ENCODE results near the gene CNTN4.

The CNTN4 gene

DNA sequence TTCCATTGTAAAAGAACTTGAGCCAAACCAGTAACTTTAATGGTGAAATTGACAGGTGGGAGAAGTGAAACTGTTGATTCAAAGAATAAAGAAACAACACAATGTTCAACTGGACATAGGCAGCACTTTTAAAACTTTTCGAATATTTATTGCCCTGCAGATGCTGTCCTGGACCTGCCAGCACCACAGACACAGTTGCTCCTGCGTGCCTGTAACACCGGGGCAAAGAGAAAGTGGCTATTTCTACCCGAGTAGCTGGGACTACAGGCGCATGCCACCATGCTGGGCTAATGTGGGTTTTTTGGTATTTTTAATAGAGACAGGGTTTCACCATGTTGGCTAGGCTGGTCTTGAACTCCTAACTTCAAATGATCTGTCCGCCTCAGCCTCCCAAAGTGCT lies 1004.1 kb downstream of the CNTN4 start:
- H3K27me3 ChIP-seq (ENCODE audit: insufficient read depth, low read depth, severe bottlenecking), result no peaks in the 10 kb centered on the region
- H3K4me3 ChIP-seq (ENCODE audit: low read depth, low read length), result no peak overlapping the region
- H3K27ac ChIP-seq, result no peak overlapping the region
- H3K36me3 ChIP-seq, result no peaks in the 10 kb centered on the region
- no peaks in the 10 kb centered on the region for H3K9me3 ChIP-seq (ENCODE audit: severe bottlenecking)
- TF ChIP-seq, protein P1, sequence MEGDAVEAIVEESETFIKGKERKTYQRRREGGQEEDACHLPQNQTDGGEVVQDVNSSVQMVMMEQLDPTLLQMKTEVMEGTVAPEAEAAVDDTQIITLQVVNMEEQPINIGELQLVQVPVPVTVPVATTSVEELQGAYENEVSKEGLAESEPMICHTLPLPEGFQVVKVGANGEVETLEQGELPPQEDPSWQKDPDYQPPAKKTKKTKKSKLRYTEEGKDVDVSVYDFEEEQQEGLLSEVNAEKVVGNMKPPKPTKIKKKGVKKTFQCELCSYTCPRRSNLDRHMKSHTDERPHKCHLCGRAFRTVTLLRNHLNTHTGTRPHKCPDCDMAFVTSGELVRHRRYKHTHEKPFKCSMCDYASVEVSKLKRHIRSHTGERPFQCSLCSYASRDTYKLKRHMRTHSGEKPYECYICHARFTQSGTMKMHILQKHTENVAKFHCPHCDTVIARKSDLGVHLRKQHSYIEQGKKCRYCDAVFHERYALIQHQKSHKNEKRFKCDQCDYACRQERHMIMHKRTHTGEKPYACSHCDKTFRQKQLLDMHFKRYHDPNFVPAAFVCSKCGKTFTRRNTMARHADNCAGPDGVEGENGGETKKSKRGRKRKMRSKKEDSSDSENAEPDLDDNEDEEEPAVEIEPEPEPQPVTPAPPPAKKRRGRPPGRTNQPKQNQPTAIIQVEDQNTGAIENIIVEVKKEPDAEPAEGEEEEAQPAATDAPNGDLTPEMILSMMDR (IDR thresholded peaks at IDR 0.05; ENCODE audit: low read depth, low read length), result no peak
- no peak for DNase-seq

DNA sequence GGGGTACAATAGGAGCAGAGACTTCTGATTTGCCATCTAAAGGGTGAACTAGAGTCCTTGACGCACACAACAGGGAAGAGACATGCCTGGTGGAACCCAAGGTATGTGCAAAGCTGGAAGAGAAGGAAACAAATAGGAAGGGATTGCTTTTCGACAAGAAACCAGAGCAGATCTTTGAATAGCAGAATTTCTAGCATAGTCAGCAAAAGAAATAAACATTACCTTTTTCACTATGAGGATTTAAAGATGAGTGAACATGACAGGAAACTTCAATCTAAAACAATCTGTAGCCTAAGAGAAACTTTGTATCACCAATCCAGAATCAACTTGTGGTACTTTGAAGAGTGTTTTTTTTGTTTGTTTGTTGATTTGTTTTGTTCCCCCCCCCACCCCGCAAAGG lies 1006.6 kb downstream of the CNTN4 start:
- no peaks in the 10 kb centered on the region for H3K9me3 ChIP-seq (ENCODE audit: severe bottlenecking)
- H3K27me3 ChIP-seq (ENCODE audit: insufficient read depth, low read depth, severe bottlenecking), result no peaks in the 10 kb centered on the region
- H3K36me3 ChIP-seq, result no peaks in the 10 kb centered on the region
- H3K4me3 ChIP-seq (ENCODE audit: low read depth, low read length), result no peak overlapping the region
- TF ChIP-seq, protein P1 (IDR thresholded peaks at IDR 0.05; ENCODE audit: low read depth, low read length), result no peak
- no peak overlapping the region for H3K27ac ChIP-seq
- DNase-seq, result no peak

DNA sequence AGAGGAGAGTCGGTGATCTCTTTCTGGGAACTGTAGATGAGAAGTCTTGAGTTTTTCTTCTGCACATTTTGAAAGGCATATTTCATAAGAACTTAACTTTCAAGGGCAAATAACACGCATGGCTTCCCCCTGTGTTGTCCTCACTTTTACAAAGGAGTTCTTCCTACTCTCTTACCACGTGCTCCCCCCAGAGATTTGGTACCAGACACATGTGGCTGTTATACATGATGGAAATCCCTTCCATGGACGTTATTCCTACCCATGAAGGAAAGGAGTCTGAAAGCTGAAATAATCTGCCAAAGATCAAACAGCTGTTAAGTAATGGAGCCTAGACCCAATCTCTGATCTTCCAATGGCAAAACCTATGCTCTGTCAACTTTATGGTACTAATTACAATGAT lies 1007.1 kb downstream of the CNTN4 start:
- Histone ChIP-seq H3K27ac (no peak overlapping the region), H3K27me3 (ENCODE audit: insufficient read depth, low read depth, severe bottlenecking) (no peaks in the 10 kb centered on the region), H3K4me3 (ENCODE audit: low read depth, low read length) (no peak overlapping the region), H3K9me3 (ENCODE audit: severe bottlenecking) (no peaks in the 10 kb centered on the region), H3K36me3 (no peaks in the 10 kb centered on the region)
- no peak for DNase-seq
- TF ChIP-seq, protein P1 (IDR thresholded peaks at IDR 0.05; ENCODE audit: low read depth, low read length), result no peak

DNA sequence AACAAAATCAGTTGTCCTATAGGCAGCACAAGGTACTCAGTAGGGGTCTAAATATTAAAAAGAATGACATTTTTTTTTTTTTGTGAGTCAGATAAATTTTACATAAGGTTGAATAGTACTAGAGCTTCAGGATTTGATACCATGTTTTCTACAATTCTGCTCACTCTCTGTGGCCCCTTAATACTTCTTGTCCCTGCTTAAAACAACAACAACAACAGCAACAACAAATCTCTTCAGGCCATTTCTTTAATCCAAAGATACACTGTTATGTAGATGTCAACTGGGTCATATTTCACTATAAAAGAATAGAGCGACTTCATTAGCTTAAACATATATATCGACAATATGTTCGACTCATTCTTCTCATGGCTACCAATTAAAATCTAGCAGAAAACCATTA lies 1008.5 kb downstream of the CNTN4 start:
- no peak for DNase-seq
- Histone ChIP-seq H3K9me3 (ENCODE audit: severe bottlenecking) (no peaks in the 10 kb centered on the region), H3K36me3 (no peaks in the 10 kb centered on the region), H3K4me3 (ENCODE audit: low read depth, low read length) (no peak overlapping the region), H3K27ac (no peak overlapping the region), H3K27me3 (ENCODE audit: insufficient read depth, low read depth, severe bottlenecking) (no peaks in the 10 kb centered on the region)
- TF ChIP-seq, protein P1 (IDR thresholded peaks at IDR 0.05; ENCODE audit: low read depth, low read length), result no peak
